ENCODE data around the gene OR6C2. TPM values are rescaled to one million over a fixed set of nuclear protein-coding genes. Genes with fewer than 3 reads are reported as not detected.
"Not testable (repeated sequence)": the region's sequence is repeated elsewhere in the genome, so short reads cannot be mapped to it uniquely, and the experiment has no call there.

Gene OR6C2
- total RNA-seq, 2 experiments from 2014 or later: not detected

DNA sequence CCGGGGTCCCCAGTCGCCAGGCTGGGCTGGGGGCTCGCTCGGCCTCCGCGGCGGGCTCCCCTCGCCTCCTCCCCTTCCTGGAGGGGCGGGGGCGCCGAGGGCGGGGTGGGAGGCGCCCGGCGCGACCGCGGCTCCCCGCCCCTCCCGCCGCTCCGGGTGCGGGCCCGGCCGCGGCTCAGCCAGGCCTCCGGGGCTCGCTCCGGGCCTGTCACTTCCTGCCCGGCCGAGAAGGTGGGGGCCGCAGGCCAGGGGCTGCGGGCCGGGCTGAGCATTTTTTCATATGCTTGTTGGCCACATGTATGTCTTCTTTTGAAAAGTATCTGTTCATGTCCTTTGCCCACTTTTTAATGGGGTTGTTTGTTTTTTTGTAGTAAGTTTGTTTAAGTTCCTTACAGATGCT lies 29.0 kb upstream of the OR6C2 start:
- H2AFZ ChIP-seq (ENCODE audit: low read length); H3K4me2 ChIP-seq (ENCODE audit: low read length); H3K36me3 ChIP-seq (ENCODE audit: insufficient read depth, low read length); CTCF ChIA-PET (ENCODE audit: unreplicated experiment); BruUV-seq (replicated peaks); H3K9me3 ChIP-seq (ENCODE audit: low read length); DNase-seq (ENCODE audit: low spot score); H3K4me3 ChIP-seq (ENCODE audit: low read depth, low read length, poor library complexity, severe bottlenecking); intact Hi-C loops (cut with micrococcal nuclease; ENCODE audit: unreplicated experiment); H4K20me1 ChIP-seq (ENCODE audit: insufficient read depth, low read length); H3K9me2 ChIP-seq (ENCODE audit: insufficient read depth, low read length); H3K4me1 ChIP-seq (ENCODE audit: insufficient read depth, low read length, poor library complexity, severe bottlenecking); H3K27ac ChIP-seq (ENCODE audit: low read depth, low read length, poor library complexity, severe bottlenecking); H3K79me2 ChIP-seq (ENCODE audit: insufficient read depth, low read depth, low read length): not testable (repeated sequence)
- POLR2A ChIA-PET: interaction anchor here (0.7 kb wide), 1 partner anchor 181 kb away, joined by 3 read pairs; no protein-coding TSS in a partner anchor

DNA sequence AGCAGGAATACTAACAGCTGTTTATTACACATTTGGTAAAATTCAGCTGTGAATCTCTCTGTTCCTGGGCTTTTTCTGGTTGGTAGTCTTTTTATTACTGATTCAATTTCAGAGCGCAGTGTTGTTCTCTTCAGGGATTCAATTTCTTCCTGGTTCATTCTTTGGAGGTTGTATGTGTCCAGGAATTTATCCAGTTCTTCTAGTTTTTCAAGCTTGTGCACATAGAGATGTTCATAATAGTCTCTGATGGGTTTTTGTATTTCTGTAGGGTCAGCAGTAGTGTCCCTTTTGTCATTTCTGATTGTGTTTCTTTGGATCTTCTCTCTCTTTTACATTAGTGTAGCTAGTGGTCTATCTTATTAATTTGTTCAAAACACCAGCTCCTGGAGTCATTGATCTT lies 26.9 kb upstream of the OR6C2 start:
- ChIA-PET POLR2A (no interaction called here), CTCF (ENCODE audit: unreplicated experiment) (no interaction called here)
- no peaks in the 10 kb centered on the region for H3K79me2 ChIP-seq (ENCODE audit: insufficient read depth, low read depth, low read length)
- TF ChIP-seq EZH2phosphoT487 (IDR thresholded peaks at IDR 0.05; ENCODE audit: borderline replicate concordance, low read depth, low read length): no peak
- TF ChIP-seq, protein P1, sequence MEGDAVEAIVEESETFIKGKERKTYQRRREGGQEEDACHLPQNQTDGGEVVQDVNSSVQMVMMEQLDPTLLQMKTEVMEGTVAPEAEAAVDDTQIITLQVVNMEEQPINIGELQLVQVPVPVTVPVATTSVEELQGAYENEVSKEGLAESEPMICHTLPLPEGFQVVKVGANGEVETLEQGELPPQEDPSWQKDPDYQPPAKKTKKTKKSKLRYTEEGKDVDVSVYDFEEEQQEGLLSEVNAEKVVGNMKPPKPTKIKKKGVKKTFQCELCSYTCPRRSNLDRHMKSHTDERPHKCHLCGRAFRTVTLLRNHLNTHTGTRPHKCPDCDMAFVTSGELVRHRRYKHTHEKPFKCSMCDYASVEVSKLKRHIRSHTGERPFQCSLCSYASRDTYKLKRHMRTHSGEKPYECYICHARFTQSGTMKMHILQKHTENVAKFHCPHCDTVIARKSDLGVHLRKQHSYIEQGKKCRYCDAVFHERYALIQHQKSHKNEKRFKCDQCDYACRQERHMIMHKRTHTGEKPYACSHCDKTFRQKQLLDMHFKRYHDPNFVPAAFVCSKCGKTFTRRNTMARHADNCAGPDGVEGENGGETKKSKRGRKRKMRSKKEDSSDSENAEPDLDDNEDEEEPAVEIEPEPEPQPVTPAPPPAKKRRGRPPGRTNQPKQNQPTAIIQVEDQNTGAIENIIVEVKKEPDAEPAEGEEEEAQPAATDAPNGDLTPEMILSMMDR (conservative IDR thresholded peaks at IDR 0.05; ENCODE audit: low read length): no peak
- H3K27ac ChIP-seq (ENCODE audit: low read depth, low read length, poor library complexity, severe bottlenecking): no peak overlapping the region
- H2AFZ ChIP-seq (ENCODE audit: low read length): no peak overlapping the region
- intact Hi-C loops (cut with micrococcal nuclease; ENCODE audit: unreplicated experiment): no loop called here
- BruUV-seq (replicated peaks): no TSS peak
- H3K9me3 ChIP-seq (ENCODE audit: low read length): no peaks in the 10 kb centered on the region
- no peak overlapping the region for H3K4me3 ChIP-seq (ENCODE audit: low read depth, low read length, poor library complexity, severe bottlenecking)
- no peak for DNase-seq (ENCODE audit: low spot score)
- no peaks in the 10 kb centered on the region for H3K9me2 ChIP-seq (ENCODE audit: insufficient read depth, low read length)
- H3K36me3 ChIP-seq (ENCODE audit: insufficient read depth, low read length): no peaks in the 10 kb centered on the region
- H3K4me2 ChIP-seq (ENCODE audit: low read length): no peak overlapping the region
- no peaks in the 10 kb centered on the region for H3K4me1 ChIP-seq (ENCODE audit: insufficient read depth, low read length, poor library complexity, severe bottlenecking)
- no peaks in the 10 kb centered on the region for H4K20me1 ChIP-seq (ENCODE audit: insufficient read depth, low read length)

DNA sequence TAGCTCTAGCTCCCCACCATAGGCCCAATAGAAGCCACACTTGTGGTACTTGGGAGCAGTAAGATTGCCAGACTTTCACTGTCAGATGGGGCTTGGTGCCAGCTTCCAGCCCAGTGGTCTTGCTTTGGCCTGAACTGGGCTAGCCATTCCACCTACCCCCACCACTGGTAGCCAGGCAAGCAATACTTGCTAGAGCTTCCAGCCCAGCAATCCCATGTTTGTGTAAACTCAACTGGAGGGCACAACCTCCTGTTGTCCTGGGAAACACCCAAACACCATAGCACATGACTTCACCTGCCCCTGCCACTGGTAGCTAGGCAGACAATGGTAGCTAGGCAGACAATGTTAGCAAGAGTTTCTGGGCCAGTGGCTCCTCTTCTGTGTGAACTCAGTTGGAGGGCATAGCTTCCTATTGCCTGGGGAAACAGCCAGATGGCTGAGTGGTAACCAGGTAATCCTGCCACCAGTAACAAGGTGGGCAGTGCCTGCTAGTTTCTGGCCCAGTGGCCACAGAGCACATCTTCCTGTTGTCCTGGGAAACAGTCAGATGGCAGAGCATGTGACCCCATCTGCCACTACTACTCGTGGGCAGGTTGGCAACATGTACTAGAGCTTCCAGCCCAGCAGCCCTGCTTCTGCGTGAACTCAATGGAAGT lies 23.4 kb upstream of the OR6C2 start:
- POLR2A ChIA-PET: interaction anchor here (1.0 kb wide), 1 partner anchor 27 kb away, joined by 4 read pairs; no protein-coding TSS in a partner anchor

More for the DNA sequence above, 23.4 kb upstream of the OR6C2 start:
- Histone ChIP-seq H3K27ac (ENCODE audit: low read depth, low read length, poor library complexity, severe bottlenecking) (no peak overlapping the region), H3K36me3 (ENCODE audit: insufficient read depth, low read length) (no peaks in the 10 kb centered on the region), H3K4me1 (ENCODE audit: insufficient read depth, low read length, poor library complexity, severe bottlenecking) (no peaks in the 10 kb centered on the region), H3K4me3 (ENCODE audit: low read depth, low read length, poor library complexity, severe bottlenecking) (no peak overlapping the region), H3K9me3 (ENCODE audit: low read length) (no peaks in the 10 kb centered on the region), H3K79me2 (ENCODE audit: insufficient read depth, low read depth, low read length) (no peaks in the 10 kb centered on the region), H2AFZ (ENCODE audit: low read length) (no peak overlapping the region), H3K9me2 (ENCODE audit: insufficient read depth, low read length) (no peaks in the 10 kb centered on the region), H3K4me2 (ENCODE audit: low read length) (no peak overlapping the region), H4K20me1 (ENCODE audit: insufficient read depth, low read length) (no peaks in the 10 kb centered on the region)
- TF ChIP-seq, protein P1 (conservative IDR thresholded peaks at IDR 0.05; ENCODE audit: low read length): no peak
- TF ChIP-seq EZH2phosphoT487 (IDR thresholded peaks at IDR 0.05; ENCODE audit: borderline replicate concordance, low read depth, low read length): no peak
- CTCF ChIA-PET (ENCODE audit: unreplicated experiment): no interaction called here
- no TSS peak for BruUV-seq (replicated peaks)
- DNase-seq (ENCODE audit: low spot score): no peak
- intact Hi-C loops (cut with micrococcal nuclease; ENCODE audit: unreplicated experiment): no loop called here

All from OCI-LY7 (cell line).